Astrocyte of the cerebellum (primary cell): ENCODE results near the gene CCDC71L.

ENCODE experiments used
- DNase-seq: peaks from one replicate; pipeline ENCODE4 v3.0.0-alpha.2; 2011; ENCODE audit warnings: low read depth
- H3K4me3 ChIP-seq: 2 replicates; pipeline ENCODE4 v1.5.1; 2011; ENCODE audit warnings: mild to moderate bottlenecking, low read depth, low read length, moderate library complexity
- in situ Hi-C: cut with HindIII; loops from 2 replicates; pipeline ENCODE4 v1.10.0; 2017; ENCODE audit warnings: low sequenced_read_pairs
- TF ChIP-seq, protein P1 (sequence below): IDR thresholded peaks from 2 replicates; pipeline ENCODE4 v1.5.1; 2012; ENCODE audit warnings: low read length, low read depth, moderate library complexity, mild to moderate bottlenecking; ENCODE audit errors: missing control alignments

The CCDC71L gene

DNA sequence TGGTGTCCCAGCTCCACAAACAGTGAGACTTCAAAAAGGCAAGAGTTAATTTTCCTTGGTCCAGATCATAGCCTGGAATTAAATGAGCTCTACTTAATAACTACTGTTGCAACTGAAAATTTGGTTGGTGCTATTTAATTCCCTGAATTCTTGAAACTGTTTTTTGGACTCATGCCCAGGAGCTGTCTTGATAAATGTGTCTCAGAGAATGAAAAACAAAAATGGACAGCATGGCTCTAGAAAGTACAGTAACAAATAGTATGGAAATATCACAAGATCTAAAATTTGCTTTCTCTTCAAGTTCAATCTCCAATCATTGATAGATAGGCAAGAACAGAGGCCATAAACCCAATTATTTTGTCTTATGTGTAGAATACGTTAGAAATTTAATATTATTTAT is 42.5 kb downstream of the CCDC71L start:
- H3K4me3 ChIP-seq = no peak overlapping the region
- TF ChIP-seq, protein P1, sequence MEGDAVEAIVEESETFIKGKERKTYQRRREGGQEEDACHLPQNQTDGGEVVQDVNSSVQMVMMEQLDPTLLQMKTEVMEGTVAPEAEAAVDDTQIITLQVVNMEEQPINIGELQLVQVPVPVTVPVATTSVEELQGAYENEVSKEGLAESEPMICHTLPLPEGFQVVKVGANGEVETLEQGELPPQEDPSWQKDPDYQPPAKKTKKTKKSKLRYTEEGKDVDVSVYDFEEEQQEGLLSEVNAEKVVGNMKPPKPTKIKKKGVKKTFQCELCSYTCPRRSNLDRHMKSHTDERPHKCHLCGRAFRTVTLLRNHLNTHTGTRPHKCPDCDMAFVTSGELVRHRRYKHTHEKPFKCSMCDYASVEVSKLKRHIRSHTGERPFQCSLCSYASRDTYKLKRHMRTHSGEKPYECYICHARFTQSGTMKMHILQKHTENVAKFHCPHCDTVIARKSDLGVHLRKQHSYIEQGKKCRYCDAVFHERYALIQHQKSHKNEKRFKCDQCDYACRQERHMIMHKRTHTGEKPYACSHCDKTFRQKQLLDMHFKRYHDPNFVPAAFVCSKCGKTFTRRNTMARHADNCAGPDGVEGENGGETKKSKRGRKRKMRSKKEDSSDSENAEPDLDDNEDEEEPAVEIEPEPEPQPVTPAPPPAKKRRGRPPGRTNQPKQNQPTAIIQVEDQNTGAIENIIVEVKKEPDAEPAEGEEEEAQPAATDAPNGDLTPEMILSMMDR = no peak
- peak; percentile 50 for DNase-seq
- in situ Hi-C loops = no loop called here

DNA sequence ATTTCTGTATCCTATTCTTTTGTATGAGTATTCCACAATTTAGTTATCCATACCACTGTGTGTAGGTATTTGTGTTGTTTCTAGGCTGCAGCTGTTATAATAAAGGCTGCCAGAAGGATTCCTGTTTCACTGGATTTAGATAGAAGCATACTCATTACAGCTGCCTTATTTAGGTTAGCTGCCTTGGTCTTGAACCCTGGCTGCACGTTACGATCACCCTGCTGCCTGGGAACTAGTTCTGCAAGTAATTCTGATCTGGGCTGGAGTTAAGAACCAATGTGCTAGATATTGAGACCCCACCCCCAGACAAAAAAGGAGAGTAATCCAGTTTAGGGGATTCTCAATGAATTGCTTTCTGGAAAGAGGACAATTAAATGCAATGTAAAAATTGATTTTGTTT is 43.1 kb downstream of the CCDC71L start:
- DNase-seq = no peak
- no peak overlapping the region for H3K4me3 ChIP-seq
- in situ Hi-C loops = no loop called here
- TF ChIP-seq, protein P1 = no peak

DNA sequence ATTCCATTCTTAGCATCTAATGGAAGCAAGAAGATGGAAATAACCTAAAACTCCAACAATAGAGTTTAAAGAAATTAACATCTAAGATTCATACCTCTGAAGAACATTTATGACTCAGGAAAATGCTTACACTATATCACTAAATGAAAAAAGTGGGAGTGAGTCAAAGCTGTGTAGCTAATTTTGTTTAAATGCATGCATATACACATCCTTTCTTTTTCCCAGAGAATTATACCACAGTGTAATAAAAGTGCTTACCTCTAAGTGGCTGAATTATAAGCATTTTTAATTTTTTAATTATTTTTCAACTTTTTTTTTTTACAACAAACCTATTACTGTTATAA is 44.3 kb downstream of the CCDC71L start:
- TF ChIP-seq, protein P1 = no peak
- in situ Hi-C loops = no loop called here
- no peak overlapping the region for H3K4me3 ChIP-seq
- no peak for DNase-seq

DNA sequence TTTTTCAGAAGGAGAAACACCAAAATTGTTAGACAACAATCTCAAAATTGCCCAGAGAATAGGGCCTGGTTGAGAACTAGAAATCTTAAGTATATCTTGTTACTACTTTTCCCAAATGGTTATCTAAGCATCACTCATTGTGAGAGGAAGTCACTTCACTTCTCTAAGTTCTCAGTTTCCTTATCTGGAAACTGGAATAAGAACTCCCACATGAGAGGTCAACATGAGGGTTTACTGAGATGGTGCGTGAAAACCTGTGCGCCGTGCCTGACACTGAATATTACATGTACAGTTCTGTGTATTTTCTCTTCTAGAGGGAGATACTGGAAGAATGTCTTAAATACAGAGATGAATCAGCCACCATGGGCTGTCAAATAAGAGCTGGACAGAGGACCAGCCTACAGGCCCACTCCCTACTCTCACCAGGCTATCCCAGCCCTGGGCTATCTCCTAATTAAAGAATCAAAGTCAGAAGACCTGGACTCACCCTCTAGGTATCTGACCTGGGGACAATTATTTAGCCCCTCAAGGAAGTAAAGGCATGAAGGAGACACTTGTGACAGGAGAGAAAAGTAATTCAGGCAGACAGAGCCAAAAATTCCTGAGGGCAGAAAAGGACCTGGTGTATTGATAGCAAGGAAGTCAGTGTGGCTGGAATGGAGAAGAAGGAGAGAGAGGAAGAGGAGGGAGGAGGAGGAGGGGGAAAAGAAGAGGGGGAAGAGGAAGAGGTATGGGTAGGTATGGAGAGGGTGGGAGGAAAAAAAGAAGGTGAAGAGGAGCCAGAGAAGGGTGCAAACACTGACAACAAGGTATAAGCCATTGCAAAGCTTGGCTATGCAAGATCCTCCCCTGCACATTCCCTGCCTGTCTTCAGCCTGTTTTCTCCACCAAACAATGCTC is 44.9 kb downstream of the CCDC71L start:
- no peak for DNase-seq
- H3K4me3 ChIP-seq = no peak overlapping the region
- TF ChIP-seq, protein P1 = no peak
- in situ Hi-C loops = no loop called here

DNA sequence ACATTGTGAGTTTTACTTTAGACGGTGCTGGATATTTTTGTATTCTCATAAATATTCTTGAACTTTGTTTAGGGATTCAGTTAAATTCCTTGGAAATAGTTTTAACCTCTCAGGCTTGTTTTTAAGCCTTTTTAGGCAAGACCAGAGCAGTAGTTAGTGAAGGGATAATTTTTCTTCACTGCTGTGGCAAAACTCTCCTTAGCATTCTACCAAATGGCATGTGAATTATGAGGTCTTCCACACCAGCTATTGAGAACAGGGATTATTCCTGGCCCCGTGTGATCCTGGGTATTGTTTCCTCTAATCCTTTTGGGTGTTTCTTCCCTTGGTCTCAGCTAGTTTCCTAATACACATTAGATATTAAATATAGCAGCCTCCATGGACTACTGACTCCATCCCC is 46.2 kb downstream of the CCDC71L start:
- in situ Hi-C loops = no loop called here
- no peak for DNase-seq
- no peak overlapping the region for H3K4me3 ChIP-seq
- TF ChIP-seq, protein P1 = no peak

DNA sequence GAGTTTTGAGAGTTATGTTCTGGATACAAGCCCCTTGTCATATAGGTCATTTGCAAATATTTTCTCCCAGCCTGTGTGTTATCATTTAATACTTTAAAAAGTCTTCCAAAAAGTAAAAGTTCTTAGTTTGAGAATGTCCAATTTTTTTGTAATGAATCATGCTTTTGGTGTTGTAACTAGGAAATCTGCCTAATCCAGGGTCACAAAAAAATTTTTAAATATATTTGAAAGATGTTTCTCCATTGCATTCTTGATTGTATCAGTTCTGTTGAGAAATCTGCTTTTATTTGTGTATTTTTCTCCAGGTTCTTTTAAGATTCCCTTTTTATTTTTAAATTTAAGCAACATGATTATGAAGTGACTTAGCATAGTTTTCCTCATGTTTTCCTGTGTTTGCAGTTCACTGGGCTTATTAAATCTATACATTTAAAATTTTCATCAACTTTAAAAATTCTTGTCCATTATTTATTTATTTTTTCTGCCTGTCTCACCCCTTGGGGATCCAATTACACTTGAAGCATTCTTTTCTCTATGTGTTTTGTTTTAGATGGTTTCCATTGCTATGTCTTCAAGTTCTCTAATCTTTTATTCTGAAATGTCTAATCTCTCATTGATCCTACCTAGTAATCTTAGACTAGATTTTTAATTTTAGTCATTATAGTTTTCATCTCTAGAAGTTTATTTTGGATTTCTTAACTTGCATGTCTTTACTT is 47.0 kb downstream of the CCDC71L start:
- in situ Hi-C loops = no loop called here
- no peak overlapping the region for H3K4me3 ChIP-seq
- TF ChIP-seq, protein P1 = no peak
- no peak for DNase-seq
